Activated effector memory CD4-positive, alpha-beta T cell treated with anti-CD3 and anti-CD28 coated beads, Interleukin-2, amount 50 U/mL, for 16 hours (primary cell): Measurements from ENCODE around the gene DRAP1.

Experiments
- DNase-seq: peaks from one replicate; pipeline ENCODE4 v3.0.0-alpha.2; 2020

Gene DRAP1

DNA sequence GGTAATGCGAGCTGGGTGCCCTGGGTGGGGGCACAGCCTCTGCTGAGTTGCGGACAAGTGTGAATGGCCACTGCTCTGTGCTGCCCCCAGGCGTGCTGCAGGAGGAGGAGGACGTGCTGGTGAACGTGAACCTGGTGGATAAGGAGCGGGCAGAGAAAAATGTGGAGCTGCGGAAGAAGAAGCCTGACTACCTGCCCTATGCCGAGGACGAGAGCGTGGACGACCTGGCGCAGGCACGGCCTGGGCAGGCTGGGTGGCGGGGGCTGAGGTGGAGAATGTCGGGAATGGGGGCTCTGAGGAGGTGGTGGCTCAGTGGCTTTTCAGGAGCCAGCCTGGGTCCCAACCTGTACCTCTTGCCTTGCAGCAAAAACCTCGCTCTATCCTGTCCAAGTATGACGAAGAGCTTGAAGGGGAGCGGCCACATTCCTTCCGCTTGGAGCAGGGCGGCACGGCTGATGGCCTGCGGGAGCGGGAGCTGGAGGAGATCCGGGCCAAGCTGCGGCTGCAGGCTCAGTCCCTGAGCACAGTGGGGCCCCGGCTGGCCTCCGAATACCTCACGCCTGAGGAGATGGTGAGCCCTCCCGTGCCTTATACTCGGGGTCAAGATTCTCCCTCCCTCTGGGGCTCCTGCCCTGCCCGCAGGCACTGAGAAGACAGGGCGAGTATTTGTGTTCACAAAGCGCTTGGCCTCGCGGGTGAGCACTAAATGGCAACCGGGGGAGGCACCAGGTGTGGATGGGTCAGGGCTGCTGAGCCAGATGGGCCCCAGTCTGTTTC lies 46.9 kb downstream of the DRAP1 start:
- DNase-seq: no peak

DNA sequence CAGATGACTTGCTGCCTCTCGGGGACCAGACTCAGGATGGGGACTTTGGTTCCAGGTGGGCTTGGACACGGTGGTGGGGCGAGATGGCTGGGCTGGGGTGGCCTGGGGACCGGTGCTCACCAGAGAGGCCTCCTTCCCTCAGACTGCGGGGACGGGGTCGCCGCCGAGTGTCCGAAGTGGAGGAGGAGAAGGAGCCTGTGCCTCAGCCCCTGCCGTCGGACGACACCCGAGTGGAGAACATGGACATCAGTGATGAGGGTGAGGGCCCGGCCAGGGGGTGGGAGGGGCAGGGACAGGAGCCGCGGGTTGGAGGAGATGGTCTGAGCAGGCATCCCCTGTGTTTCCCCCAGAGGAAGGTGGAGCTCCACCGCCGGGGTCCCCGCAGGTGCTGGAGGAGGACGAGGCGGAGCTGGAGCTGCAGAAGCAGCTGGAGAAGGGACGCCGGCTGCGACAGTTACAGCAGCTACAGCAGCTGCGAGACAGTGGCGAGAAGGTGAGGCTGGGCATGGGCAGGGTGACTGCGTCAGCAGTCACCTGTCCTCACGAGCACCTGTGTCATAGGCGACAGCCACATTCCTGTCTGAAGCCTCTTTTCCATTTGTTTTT lies 48.2 kb downstream of the DRAP1 start:
- no peak for DNase-seq

DNA sequence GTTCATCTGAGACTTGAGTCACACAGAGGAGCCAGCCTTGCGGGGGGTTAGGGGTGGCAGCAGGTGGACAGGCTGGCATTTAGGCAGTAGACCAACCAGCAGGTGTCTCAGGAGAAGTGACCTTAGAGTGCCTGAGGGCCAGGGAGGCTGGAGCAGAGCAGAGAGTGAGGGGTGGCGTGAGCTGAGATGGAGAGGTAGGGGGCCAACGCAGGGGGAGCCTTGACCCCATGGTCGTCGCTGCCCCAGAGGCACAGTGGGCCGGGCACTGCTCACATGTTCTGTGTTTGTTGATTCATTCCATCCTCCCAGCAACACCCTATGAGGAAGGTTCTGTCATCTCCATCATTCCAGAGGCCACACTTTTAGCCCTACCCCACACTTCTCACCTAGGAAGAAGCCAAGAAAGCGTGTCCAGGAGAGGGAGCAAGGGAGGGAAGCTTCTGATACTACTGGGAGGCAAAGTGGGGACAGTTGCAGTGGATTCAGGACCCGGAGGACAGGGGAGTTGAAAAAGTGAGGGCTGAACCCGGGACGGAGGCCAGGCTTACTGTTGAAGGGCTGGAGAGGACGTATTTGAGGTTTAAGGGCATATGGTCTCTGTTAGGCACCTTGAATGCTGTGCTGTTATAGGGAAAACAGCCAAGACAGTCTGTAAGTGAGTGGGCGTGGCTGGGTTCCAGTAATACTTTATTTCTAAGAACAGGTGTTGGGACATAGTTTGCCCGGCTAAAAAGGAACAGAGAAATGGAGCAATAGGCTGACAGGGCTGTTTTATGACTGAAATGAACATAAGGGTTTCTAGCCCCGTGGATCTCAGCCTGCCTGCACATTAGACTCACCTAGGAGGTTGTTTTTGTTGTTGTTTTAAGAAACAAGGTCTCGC lies 49.6 kb downstream of the DRAP1 start:
- no peak for DNase-seq
